ENCODE data around the gene SNRNP70.
A peak's percentile ranks its signal among the peaks of the same experiment; 100 is the strongest.

SNRNP70 gene

DNA sequence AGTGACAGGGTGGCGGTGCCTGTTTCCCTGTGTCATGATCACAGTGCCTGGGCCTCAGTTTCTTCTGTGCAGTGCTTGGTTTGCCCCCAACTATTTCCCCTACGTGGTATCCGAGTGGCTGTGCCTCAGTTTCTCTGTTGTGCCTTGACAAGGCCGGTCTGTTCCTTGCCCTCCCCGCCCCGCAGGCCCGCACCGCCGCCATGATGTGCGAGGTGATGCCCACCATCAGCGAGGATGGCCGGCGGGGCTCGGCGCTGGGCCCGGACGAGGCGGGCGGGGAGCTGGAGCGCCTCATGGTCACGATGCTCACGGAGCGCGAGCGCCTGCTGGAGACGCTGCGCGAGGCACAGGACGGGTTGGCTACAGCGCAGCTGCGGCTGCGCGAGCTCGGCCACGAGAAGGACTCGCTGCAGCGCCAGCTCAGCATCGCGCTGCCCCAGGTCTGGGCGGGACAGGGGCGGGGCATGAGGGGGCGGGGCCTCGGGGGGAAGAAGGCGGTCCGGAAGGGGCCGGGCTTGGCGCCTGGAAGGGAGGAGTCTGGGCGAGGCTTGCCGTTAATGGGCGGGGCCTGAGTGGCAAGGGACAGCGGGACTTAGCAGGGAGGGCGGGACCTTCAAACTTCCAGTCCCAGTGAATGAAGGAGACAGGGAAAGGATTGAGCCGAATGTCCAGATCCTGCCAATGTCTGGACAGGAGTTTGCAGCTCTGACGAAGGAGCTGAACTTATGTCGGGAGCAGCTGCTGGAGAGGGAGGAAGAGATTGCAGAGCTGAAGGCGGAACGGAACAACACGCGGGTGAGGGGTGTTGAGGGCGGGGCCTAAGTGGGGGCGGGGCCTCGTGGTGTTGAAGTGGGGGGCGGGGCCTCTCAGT, 42.7 kb downstream of the SNRNP70 start:
- Mint-ChIP-seq H3K27ac (peak overlapping the region; percentile 79), H3K9me3 (no peaks in the 10 kb centered on the region), H3K36me3 (no peaks in the 10 kb centered on the region), H3K4me1 (peaks cover 16% of the 10 kb centered on the region), H3K27me3 (peaks cover 38% of the 10 kb centered on the region), H3K4me3 (peak overlapping the region; percentile 75)
- DNase-seq = peak; percentile 95
- CTCF ChIA-PET = interaction anchor here (0.6 to 3.6 kb wide), 4 partner anchors 14 to 135 kb away, joined by 3 to 18 read pairs (median 7); partner anchors contain the start of genes GYS1, LIN7B and RUVBL2

DNA sequence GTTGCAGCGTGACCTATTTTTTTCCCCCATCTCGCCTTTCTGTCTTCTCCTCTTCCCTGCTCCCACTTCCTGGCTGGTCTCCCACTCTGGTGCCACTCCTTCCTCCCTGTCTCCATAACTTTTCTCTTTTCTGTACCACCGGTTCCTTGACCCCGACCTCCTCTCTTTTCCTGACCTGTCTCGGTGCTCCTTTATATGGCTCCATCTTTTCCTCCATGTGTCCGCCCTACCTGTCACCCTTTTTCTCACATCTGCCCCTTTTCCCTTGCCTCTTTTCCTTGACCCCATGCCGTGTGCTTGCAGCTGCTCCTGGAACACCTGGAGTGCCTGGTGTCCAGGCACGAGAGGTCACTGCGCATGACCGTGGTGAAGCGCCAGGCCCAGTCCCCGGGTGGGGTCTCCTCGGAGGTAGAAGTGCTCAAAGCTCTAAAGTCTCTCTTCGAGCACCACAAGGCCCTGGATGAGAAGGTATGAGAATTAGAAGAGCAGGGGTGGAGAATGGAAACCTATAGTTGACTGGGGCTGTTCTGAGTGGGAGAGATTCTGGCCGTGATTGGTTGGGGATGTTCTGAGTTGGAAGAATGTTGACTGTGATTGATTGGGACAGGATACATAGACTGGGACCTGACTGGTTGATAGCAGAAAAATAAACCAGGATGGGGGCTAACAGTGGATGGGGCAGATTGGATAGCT, 43.4 kb downstream of the SNRNP70 start:
- no peak for DNase-seq
- CTCF ChIA-PET = interaction anchor here (0.6 to 3.6 kb wide), 4 partner anchors 14 to 136 kb away, joined by 3 to 18 read pairs (median 10); partner anchors contain the start of genes GYS1, LIN7B and RUVBL2
- Mint-ChIP-seq H3K4me3 (peak overlapping the region; percentile 75), H3K27ac (no peak overlapping the region), H3K4me1 (peaks cover 23% of the 10 kb centered on the region), H3K36me3 (no peaks in the 10 kb centered on the region), H3K9me3 (no peaks in the 10 kb centered on the region), H3K27me3 (peaks cover 38% of the 10 kb centered on the region)

- no peak overlapping the region for H3K4me3 Mint-ChIP-seq
- no peak for DNase-seq
- peaks cover 25% of the 10 kb centered on the region for H3K4me1 Mint-ChIP-seq
- no peaks in the 10 kb centered on the region for H3K9me3 Mint-ChIP-seq
- no peak overlapping the region for H3K27ac Mint-ChIP-seq
- CTCF ChIA-PET = interaction anchor here (2.1 to 3.6 kb wide), 3 partner anchors 15 to 31 kb away, joined by 9 to 18 read pairs (median 10); partner anchors contain the start of gene LIN7B
- peaks cover 41% of the 10 kb centered on the region for H3K27me3 Mint-ChIP-seq
- H3K36me3 Mint-ChIP-seq = no peaks in the 10 kb centered on the region
These were observed 44.0 kb downstream of the SNRNP70 start for GRCh38 chr19:49129238-49129583.

DNA sequence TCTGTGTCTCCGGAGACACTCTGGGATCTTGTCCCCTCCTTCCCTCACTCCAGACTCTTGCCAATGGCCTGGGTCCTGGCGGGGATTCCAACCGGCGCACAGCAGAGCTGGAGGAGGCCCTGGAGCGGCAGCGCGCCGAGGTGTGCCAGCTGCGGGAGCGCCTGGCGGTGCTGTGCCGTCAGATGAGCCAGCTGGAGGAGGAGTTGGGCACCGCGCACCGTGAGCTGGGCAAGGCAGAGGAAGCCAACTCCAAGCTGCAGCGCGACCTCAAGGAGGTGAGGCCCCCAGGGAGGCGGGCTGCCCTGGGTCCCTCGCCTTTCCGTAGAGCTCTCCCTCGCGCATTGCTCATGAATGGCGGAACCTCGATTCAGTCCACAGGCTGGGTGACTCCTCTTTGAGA, 45.1 kb downstream of the SNRNP70 start:
- no peak overlapping the region for H3K27ac Mint-ChIP-seq
- H3K4me1 Mint-ChIP-seq = peaks cover 25% of the 10 kb centered on the region
- H3K9me3 Mint-ChIP-seq = no peaks in the 10 kb centered on the region
- CTCF ChIA-PET = interaction anchor here (0.5 to 3.6 kb wide), 3 partner anchors 15 to 922 kb away, joined by 3 to 18 read pairs (median 9); partner anchors contain the start of gene LIN7B
- no peak overlapping the region for H3K4me3 Mint-ChIP-seq
- peaks cover 41% of the 10 kb centered on the region for H3K27me3 Mint-ChIP-seq
- H3K36me3 Mint-ChIP-seq = no peaks in the 10 kb centered on the region
- no peak for DNase-seq

GRCh38 chr19:49132974-49133609, 47.8 kb downstream of the SNRNP70 start:
- Mint-ChIP-seq H3K27me3 (peaks cover 37% of the 10 kb centered on the region), H3K4me3 (peak overlapping the region; percentile 54), H3K36me3 (no peaks in the 10 kb centered on the region), H3K27ac (no peak overlapping the region), H3K4me1 (peaks cover 19% of the 10 kb centered on the region), H3K9me3 (no peaks in the 10 kb centered on the region)
- CTCF ChIA-PET = no interaction called here
- peak; percentile 46 for DNase-seq

GRCh38 chr19:49133621-49134454, 48.6 kb downstream of the SNRNP70 start:
- peaks cover 37% of the 10 kb centered on the region for H3K27me3 Mint-ChIP-seq
- no peaks in the 10 kb centered on the region for H3K36me3 Mint-ChIP-seq
- H3K4me3 Mint-ChIP-seq = peak overlapping the region; percentile 54
- H3K4me1 Mint-ChIP-seq = peaks cover 12% of the 10 kb centered on the region
- CTCF ChIA-PET = interaction anchor here (1.4 kb wide), 1 partner anchor 36 kb away, joined by 3 read pairs; no protein-coding TSS in a partner anchor
- no peaks in the 10 kb centered on the region for H3K9me3 Mint-ChIP-seq
- H3K27ac Mint-ChIP-seq = no peak overlapping the region
- DNase-seq = peak; percentile 62

GRCh38 chr19:49135686-49136085, 50.4 kb downstream of the SNRNP70 start:
- Mint-ChIP-seq H3K36me3 (no peaks in the 10 kb centered on the region), H3K9me3 (no peaks in the 10 kb centered on the region), H3K27me3 (peaks cover 46% of the 10 kb centered on the region), H3K4me1 (peaks cover 12% of the 10 kb centered on the region), H3K4me3 (no peak overlapping the region), H3K27ac (no peak overlapping the region)
- CTCF ChIA-PET = interaction anchor here (1.6 to 2.0 kb wide), 2 partner anchors 11 to 13 kb away, joined by 4 to 7 read pairs; no protein-coding TSS in a partner anchor
- DNase-seq = no peak

DNA sequence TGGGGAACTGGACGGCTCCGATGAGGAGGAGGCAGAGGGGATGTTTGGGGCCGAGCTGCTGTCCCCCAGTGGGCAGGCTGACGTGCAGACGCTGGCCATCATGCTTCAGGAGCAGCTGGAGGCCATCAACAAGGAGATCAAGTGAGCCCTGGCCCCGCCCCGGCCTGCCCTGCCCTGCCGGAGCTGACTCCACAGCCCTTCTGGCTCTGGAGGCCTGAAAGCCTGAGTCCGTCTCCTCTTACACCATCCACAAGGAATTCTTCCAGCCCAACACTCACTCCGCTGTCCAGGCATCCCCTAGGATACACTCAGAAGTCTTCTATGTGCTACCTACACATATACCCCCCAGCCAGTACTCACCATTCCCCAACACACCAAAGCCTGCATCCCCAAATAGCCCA, 51.5 kb downstream of the SNRNP70 start:
- CTCF ChIA-PET = interaction anchor here (1.6 to 2.0 kb wide), 2 partner anchors 10 to 12 kb away, joined by 4 to 7 read pairs; no protein-coding TSS in a partner anchor
- H3K27me3 Mint-ChIP-seq = peaks cover 48% of the 10 kb centered on the region

DNA sequence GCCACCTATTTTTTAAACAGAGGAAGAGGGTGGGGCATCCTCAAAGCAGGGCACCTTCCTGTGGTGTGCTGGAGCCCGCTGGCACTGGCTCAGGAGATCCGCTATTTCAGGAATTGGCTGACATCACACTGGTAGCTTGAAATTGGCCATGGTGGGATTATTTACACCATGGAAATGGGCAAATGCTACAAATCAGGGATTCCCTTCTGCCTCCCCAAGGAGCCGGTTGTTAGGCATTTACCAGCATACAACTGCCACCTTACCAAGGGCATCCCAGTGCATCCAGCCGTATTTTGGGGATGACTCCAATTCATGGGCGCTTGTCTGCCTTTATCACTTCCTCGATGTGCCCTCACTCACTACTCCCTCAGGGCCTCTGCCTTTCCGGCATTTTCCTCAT, 55.7 kb downstream of the SNRNP70 start:
- H3K36me3 Mint-ChIP-seq = no peaks in the 10 kb centered on the region
- no peak overlapping the region for H3K27ac Mint-ChIP-seq
- H3K9me3 Mint-ChIP-seq = no peaks in the 10 kb centered on the region
- peaks cover 21% of the 10 kb centered on the region for H3K4me1 Mint-ChIP-seq
- H3K27me3 Mint-ChIP-seq = peaks cover 38% of the 10 kb centered on the region
- CTCF ChIA-PET = no interaction called here
- H3K4me3 Mint-ChIP-seq = no peak overlapping the region
- DNase-seq = no peak

More for the DNA sequence above, 51.5 kb downstream of the SNRNP70 start:
- Mint-ChIP-seq H3K4me1 (peaks cover 17% of the 10 kb centered on the region), H3K36me3 (no peaks in the 10 kb centered on the region), H3K4me3 (no peak overlapping the region), H3K27ac (no peak overlapping the region), H3K9me3 (no peaks in the 10 kb centered on the region)
- no peak for DNase-seq

DNA sequence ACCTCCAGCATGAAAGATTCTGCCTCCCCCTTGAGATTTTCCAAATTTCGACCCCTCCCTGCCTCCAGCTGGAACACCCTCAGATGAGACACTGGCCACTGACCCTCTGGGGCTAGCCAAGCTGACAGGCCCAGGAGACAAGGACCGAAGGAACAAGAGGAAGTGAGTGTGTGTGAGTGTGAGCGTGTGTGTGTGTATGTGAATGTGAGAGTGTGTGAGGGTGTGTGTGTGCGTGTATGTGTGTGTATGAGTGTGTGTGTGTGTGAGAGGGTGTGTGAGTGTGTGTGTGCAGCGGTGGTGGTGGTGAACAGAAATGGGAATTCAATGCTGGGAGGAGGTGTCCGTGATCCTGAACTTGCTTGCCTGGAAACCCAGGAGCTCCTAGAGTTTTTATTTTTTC, 56.1 kb downstream of the SNRNP70 start:
- H3K9me3 Mint-ChIP-seq = no peaks in the 10 kb centered on the region
- no peak overlapping the region for H3K27ac Mint-ChIP-seq
- no peak for DNase-seq
- no peaks in the 10 kb centered on the region for H3K36me3 Mint-ChIP-seq
- H3K27me3 Mint-ChIP-seq = peaks cover 42% of the 10 kb centered on the region
- peaks cover 25% of the 10 kb centered on the region for H3K4me1 Mint-ChIP-seq
- no peak overlapping the region for H3K4me3 Mint-ChIP-seq
- CTCF ChIA-PET = no interaction called here

- no peaks in the 10 kb centered on the region for H3K9me3 Mint-ChIP-seq
- peak overlapping the region; percentile 63 for H3K4me3 Mint-ChIP-seq
- DNase-seq = peak; percentile 79
- peaks cover 25% of the 10 kb centered on the region for H3K4me1 Mint-ChIP-seq
- H3K27ac Mint-ChIP-seq = no peak overlapping the region
- H3K36me3 Mint-ChIP-seq = no peaks in the 10 kb centered on the region
- H3K27me3 Mint-ChIP-seq = peaks cover 57% of the 10 kb centered on the region
- CTCF ChIA-PET = interaction anchor here (2.9 kb wide), 1 partner anchor 45 kb away, joined by 19 read pairs; no protein-coding TSS in a partner anchor
These were observed 57.6 kb downstream of the SNRNP70 start for GRCh38 chr19:49142866-49143335.

- no peak overlapping the region for H3K27ac Mint-ChIP-seq
- no peaks in the 10 kb centered on the region for H3K9me3 Mint-ChIP-seq
- CTCF ChIA-PET = interaction anchor here (0.6 to 4.2 kb wide), 23 partner anchors 9 to 213 kb away, joined by 3 to 18 read pairs (median 4); partner anchors contain the start of genes HRC, LIN7B and RUVBL2
- peak; percentile 82 for DNase-seq
- H3K27me3 Mint-ChIP-seq = peaks cover 77% of the 10 kb centered on the region
- peak overlapping the region; percentile 52 for H3K4me3 Mint-ChIP-seq
- H3K36me3 Mint-ChIP-seq = peaks cover 2% of the 10 kb centered on the region
- peaks cover 41% of the 10 kb centered on the region for H3K4me1 Mint-ChIP-seq
These were observed 60.5 kb downstream of the SNRNP70 start for GRCh38 chr19:49145573-49146407.
